Panc1 (cell line): Measurements from ENCODE around the gene MSI2. TPM values are rescaled to one million over a fixed set of nuclear protein-coding genes. Genes with fewer than 3 reads are reported as not detected.

ENCODE experiments used
- ATAC-seq: fragments of 200-7000 bp; cut with Tn5 transposase; 2 replicates; pipeline ENCODE4 v1.9.1; 2020; ENCODE audit warnings: mild to moderate bottlenecking, moderate library complexity
- Bru-seq: library from RNA; stranded (reverse); fragments of 400-500 nt; gene quantifications from one replicate; lab custom pipeline; 2021; lab: Mats Ljungman, UMichigan
- BruChase-seq, 2 experiments: library from RNA; stranded (reverse); fragments of 400-500 nt; gene quantifications; one replicate each; lab custom pipeline; 2021; lab: Mats Ljungman, UMichigan
- BruUV-seq: library from RNA; stranded (reverse); fragments of 400-500 nt; replicated peaks from 2 replicates; lab custom pipeline; 2021; lab: Mats Ljungman, UMichigan
- CTCF ChIA-PET: fragments of 300-600 bp; sonication (Branson Sonifier 250); formaldehyde crosslinking; loops from one replicate; lab custom pipeline; 2022; ENCODE audit warnings: antibody characterized with exemption; lab: Charles Lee
- POLR2A ChIA-PET: fragments of 300-600 bp; sonication (Branson Sonifier 250); formaldehyde crosslinking; loops from one replicate; lab custom pipeline; 2022; ENCODE audit warnings: antibody characterized with exemption; lab: Charles Lee
- DNase-seq: peaks from one replicate; pipeline ENCODE4 v3.0.0-alpha.2; 2010; ENCODE audit warnings: low read depth, low spot score
- H3K27ac ChIP-seq: 2 replicates; pipeline ENCODE4 v1.5.1; 2011; ENCODE audit warnings: mild to moderate bottlenecking, low read length, inconsistent platforms
- H3K27me3 ChIP-seq: fragments of 200-500 bp; sonication (Bioruptor generic); 2 replicates; pipeline ENCODE4 v1.6.0; 2014; ENCODE audit warnings: low read length, inconsistent platforms; ENCODE audit not compliant: control insufficient read depth, insufficient read depth
- H3K36me3 ChIP-seq: fragments of 200-500 bp; sonication (Bioruptor generic); 2 replicates; pipeline ENCODE4 v1.5.1; 2014; ENCODE audit warnings: inconsistent platforms, mild to moderate bottlenecking, low read length, moderate library complexity; ENCODE audit not compliant: control insufficient read depth, insufficient read depth
- H3K4me1 ChIP-seq: 2 replicates; pipeline ENCODE4 v1.5.1; 2011; ENCODE audit warnings: inconsistent platforms, mild to moderate bottlenecking, low read length, moderate library complexity; ENCODE audit not compliant: control insufficient read depth, insufficient read depth
- H3K4me3 ChIP-seq, 2 experiments: 2 replicates each; pipeline ENCODE4 v1.5.1; 2011 to 2012; ENCODE audit warnings: low read depth in 2 of 2, low read length in 2 of 2, mild to moderate bottlenecking in 2 of 2, inconsistent platforms in 1 of 2, moderate library complexity in 1 of 2
- H3K9me3 ChIP-seq: fragments of 200-500 bp; sonication (Bioruptor generic); 2 replicates; pipeline ENCODE4 v1.5.1; 2014; ENCODE audit warnings: low read depth, mild to moderate bottlenecking, inconsistent platforms, low read length, moderate library complexity; ENCODE audit not compliant: control insufficient read depth, insufficient read depth
- CTCF ChIP-seq: fragments of 450-650 bp; IDR thresholded peaks from 2 replicates; pipeline ENCODE4 v1.5.1; 2017; ENCODE audit warnings: mild to moderate bottlenecking
- POLR2AphosphoS5 ChIP-seq: IDR thresholded peaks from 2 replicates; pipeline ENCODE4 v1.6.1; 2012; ENCODE audit warnings: mild to moderate bottlenecking, low read depth, low read length, moderate library complexity
- SIN3A ChIP-seq: IDR thresholded peaks from 2 replicates; pipeline ENCODE4 v1.6.1; 2012; ENCODE audit warnings: low read depth, mild to moderate bottlenecking, low read length, moderate library complexity, borderline replicate concordance; ENCODE audit not compliant: insufficient read depth
- TCF7L2 ChIP-seq: IDR thresholded peaks from 2 replicates; pipeline ENCODE4 v1.6.1; 2011; ENCODE audit warnings: mild to moderate bottlenecking, low read depth, low read length, inconsistent platforms
- in situ Hi-C: cut with HindIII; loops from 2 replicates; pipeline ENCODE4 v1.10.0; 2016; ENCODE audit warnings: low sequenced_read_pairs, low pct_unique_long_range_greater_than_20kb
- intact Hi-C: fragments of 100-400 bp; cut with micrococcal nuclease; formaldehyde crosslinking; loops from one replicate; pipeline ENCODE4 v1.10.0; 2022; ENCODE audit not compliant: unreplicated experiment
- long read RNA-seq: library from polyadenylated mRNA; unstranded; transcript quantifications from one replicate; pipeline ENCODE4 v2.0.0, GENCODE V29; 2021; ENCODE audit not compliant: unreplicated experiment
- polyA plus RNA-seq: library from polyadenylated mRNA; unstranded; fragments of >200 nt; gene quantifications from one replicate; pipeline ENCODE4 v1.2.1, GENCODE V29; 2012; ENCODE audit warnings: missing spikeins; ENCODE audit not compliant: insufficient read length
- total RNA-seq: library from RNA; stranded (reverse); gene quantifications from one replicate; pipeline ENCODE4 v1.2.1, GENCODE V29; 2021; ENCODE audit not compliant: unreplicated experiment
- TF ChIP-seq, protein P1 (sequence below), 2 experiments: IDR thresholded peaks; 2 replicates each; pipeline ENCODE4 v1.6.1; 2011 to 2012; ENCODE audit warnings: low read depth in 2 of 2, control low read depth in 1 of 2, low read length in 1 of 2, mild to moderate bottlenecking in 1 of 2, moderate library complexity in 1 of 2; ENCODE audit not compliant: insufficient read depth in 1 of 2

Gene MSI2
- total RNA-seq, result 38.5 TPM
- 25.3 TPM for polyA plus RNA-seq
- percentile 62 among the genes with signal in this experiment for Bru-seq, nascent RNA
- BruChase-seq, experiment 1, labeled RNA remaining after a 2-hour chase, result percentile 56 among the genes with signal in this experiment
- BruChase-seq, experiment 2, labeled RNA remaining after a 6-hour chase, result percentile 65 among the genes with signal in this experiment
- long read RNA-seq, full-length matches to known transcripts, result 1 of 10 reads
- long read RNA-seq, partial matches to known transcripts, result 0 of 10 reads
- long read RNA-seq, other reads (novel, unspliced or antisense), result 9 of 10 reads

DNA sequence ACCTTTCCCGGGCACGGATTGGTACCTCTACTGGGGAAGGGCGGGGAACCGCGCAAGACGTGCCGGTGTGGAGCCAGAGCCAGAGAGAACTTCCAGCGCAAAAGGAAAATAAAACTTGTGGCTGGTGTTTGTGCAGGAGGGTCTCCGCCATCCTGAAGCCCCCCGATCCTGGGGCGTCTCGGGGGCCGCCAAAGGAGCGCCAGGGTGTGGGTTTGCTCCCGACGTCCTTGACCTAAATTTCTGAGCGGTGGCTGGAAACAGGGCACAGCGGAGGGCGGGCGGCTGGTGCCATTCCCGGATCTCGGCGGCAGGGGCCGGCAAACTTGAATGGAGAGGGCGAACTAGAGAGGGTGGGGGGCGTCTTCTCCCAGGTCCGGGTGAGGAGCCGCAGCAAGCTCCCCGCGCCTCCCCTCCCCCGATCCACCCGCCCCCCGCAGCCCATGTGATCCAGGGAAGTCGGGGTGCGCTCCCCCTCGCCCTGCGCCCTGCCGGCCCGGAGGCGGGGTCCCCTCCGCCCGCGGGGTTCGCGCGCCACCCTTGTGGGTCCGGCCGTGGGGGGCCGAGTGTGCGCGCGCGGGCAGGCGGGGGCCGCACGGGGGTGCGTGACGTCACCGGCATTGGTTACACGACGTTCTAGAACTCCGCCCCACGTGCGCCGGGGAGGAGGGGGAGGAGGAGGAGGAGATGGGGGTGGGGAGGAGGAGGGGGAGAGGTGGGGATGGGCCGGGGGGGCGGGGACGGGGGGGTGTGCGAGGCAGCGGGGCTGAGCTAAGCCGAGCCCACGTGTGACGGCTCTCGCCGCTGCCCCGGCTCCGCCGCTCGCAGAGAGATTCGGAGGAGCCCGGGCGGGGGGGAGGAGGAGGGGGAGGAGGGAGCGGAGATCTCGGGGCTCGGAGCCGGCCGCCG, at the start of gene MSI2:
TSS of gene MSI2 (plus strand) at position 748 of the 906 bp plus-strand sequence. CDS start 220 bp downstream, outside the sequence.
- H3K27me3 ChIP-seq, result peaks cover 4% of the 10 kb centered on the region; the same call in 1 of the 2 replicates
- TF ChIP-seq POLR2AphosphoS5, result no peak
- peak; percentile 49; the same call in 1 of the 2 replicates for TF ChIP-seq TCF7L2
- CTCF ChIA-PET, result interaction anchor here (0.6 kb wide), 2 partner anchors 11 to 260 kb away, joined by 4 to 5 read pairs; no protein-coding TSS in a partner anchor
- H3K9me3 ChIP-seq, result peaks cover 5% of the 10 kb centered on the region; the same call in 1 of the 2 replicates
- H3K36me3 ChIP-seq, result peaks cover 5% of the 10 kb centered on the region; the same call in 1 of the 2 replicates
- BruUV-seq, result no TSS peak
- peak within 1 kb of the TSS; percentile 13 for H3K27ac ChIP-seq
- POLR2A ChIA-PET, result interaction anchor here (0.6 kb wide), 2 partner anchors 26 to 458 kb away, joined by 3 to 5 read pairs; no protein-coding TSS in a partner anchor
- intact Hi-C loops, result no loop called here
- ATAC-seq, result peak; percentile 93
- in situ Hi-C loops, result no loop called here
- H3K4me1 ChIP-seq, result peaks cover 11% of the 10 kb centered on the region; the same call in 1 of the 2 replicates
- no peak for DNase-seq
- H3K4me3 ChIP-seq, result peak within 1 kb of the TSS; percentile 68 to 72

DNA sequence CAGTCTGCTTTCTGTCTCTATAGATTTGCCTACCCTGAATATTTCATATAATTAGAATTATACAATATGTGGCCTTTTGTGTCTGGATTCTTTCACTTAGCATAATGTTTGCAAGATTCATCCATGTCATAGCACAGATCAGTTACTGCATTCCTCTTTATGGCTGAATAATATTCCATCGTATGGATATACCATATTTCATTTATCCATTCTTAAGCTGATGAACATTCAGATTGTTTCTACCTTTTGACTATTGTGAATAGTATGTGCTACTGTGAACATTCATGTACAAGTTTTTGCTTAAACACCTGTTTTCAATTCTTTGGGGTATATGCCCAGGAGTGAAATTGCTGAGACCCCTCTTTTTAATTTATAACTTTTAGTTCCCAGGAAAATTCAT, 49.4 kb upstream of the MSI2 start:
- ATAC-seq, result no peak

More for the DNA sequence above, 49.4 kb upstream of the MSI2 start:
- DNase-seq, result no peak
- Histone ChIP-seq H3K36me3 (no peaks in the 10 kb centered on the region), H3K4me3 (no peak overlapping the region), H3K27me3 (no peaks in the 10 kb centered on the region; the same call in 1 of the 2 replicates), H3K4me1 (no peaks in the 10 kb centered on the region), H3K9me3 (peaks cover 4% of the 10 kb centered on the region; the same call in 1 of the 2 replicates), H3K27ac (no peak overlapping the region)
- intact Hi-C loops (no loop called here), in situ Hi-C loops (no loop called here)
- CTCF ChIA-PET, result interaction anchor here (1.4 kb wide), 1 partner anchor 36 kb away, joined by 7 read pairs; no protein-coding TSS in a partner anchor
- no TSS peak for BruUV-seq
- TF ChIP-seq, protein P1, sequence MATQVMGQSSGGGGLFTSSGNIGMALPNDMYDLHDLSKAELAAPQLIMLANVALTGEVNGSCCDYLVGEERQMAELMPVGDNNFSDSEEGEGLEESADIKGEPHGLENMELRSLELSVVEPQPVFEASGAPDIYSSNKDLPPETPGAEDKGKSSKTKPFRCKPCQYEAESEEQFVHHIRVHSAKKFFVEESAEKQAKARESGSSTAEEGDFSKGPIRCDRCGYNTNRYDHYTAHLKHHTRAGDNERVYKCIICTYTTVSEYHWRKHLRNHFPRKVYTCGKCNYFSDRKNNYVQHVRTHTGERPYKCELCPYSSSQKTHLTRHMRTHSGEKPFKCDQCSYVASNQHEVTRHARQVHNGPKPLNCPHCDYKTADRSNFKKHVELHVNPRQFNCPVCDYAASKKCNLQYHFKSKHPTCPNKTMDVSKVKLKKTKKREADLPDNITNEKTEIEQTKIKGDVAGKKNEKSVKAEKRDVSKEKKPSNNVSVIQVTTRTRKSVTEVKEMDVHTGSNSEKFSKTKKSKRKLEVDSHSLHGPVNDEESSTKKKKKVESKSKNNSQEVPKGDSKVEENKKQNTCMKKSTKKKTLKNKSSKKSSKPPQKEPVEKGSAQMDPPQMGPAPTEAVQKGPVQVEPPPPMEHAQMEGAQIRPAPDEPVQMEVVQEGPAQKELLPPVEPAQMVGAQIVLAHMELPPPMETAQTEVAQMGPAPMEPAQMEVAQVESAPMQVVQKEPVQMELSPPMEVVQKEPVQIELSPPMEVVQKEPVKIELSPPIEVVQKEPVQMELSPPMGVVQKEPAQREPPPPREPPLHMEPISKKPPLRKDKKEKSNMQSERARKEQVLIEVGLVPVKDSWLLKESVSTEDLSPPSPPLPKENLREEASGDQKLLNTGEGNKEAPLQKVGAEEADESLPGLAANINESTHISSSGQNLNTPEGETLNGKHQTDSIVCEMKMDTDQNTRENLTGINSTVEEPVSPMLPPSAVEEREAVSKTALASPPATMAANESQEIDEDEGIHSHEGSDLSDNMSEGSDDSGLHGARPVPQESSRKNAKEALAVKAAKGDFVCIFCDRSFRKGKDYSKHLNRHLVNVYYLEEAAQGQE (IDR thresholded peaks at IDR 0.05; ENCODE audit: insufficient read depth in 1 of 2, low read depth in 2 of 2, low read length in 1 of 2), result no peak
- TF ChIP-seq CTCF (no peak), POLR2AphosphoS5 (no peak), SIN3A (no peak), TCF7L2 (no peak)
- POLR2A ChIA-PET, result no interaction called here
